ENCODE measurements around the gene ZNF423. TPM values are rescaled to one million over a fixed set of nuclear protein-coding genes. Genes with fewer than 3 reads are reported as not detected.
"Not testable (repeated sequence)": the region's sequence is repeated elsewhere in the genome, so short reads cannot be mapped to it uniquely, and the experiment has no call there.

ZNF423 gene
- total RNA-seq, 2 donors from 2014 or later, result 12.3 to 29.3 TPM

DNA sequence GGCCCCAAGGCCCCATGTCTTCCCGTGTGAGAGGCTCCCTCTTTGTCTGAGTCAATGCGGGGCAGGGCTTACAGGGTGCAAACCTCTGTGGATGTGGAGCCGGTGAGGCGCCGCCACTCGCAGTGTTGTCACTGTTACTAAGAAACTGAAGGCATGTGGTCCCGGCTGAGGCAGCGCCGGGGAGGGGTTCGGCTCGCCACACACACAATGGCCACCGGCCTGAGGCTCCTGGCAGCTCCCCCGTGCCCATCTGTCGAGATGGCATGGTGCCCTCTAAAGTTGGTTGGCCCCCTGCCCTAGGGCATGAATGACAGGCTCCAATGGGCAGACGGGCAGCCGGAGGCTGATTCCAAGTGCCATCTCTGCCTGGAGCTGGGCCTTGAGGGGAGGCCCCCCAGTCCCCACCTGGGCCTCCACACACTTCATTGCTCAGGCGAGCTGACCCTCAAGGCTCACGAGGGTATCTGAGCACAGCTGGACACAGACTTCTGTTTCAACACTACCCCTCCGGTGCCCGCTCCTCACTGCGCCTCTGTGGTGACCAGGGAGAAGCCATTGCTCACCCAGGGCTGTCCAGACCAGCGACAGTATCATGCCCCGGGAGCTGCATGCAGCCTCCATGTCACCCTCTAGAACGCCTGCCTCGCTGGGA lies 345.1 kb downstream of the ZNF423 start:
- intact Hi-C loops (cut with DNase I), result no loop called here
- DNase-seq (ENCODE audit: low spot score), result no peak

DNA sequence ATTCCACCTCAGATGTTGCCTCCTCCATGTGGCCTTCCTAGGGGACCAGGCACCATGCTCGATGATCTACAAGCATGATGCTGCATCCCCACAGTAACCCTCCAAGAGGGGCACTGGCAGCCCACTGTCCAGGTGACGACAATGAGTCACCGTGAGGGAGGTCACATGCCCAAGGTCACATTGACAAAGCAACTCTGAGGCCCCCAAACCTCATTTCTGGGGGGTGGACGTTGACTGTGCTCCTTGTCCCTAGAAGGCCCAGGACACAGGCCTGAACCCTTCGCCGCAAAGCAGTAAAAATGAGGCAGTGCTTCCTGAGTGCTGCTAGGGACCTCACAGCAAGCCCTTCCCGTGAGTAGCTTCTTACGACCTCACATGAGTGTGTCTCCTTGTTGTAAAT lies 345.8 kb downstream of the ZNF423 start:
- peak; percentile 31 for DNase-seq (ENCODE audit: low spot score)
- intact Hi-C loops (cut with DNase I), result no loop called here

DNA sequence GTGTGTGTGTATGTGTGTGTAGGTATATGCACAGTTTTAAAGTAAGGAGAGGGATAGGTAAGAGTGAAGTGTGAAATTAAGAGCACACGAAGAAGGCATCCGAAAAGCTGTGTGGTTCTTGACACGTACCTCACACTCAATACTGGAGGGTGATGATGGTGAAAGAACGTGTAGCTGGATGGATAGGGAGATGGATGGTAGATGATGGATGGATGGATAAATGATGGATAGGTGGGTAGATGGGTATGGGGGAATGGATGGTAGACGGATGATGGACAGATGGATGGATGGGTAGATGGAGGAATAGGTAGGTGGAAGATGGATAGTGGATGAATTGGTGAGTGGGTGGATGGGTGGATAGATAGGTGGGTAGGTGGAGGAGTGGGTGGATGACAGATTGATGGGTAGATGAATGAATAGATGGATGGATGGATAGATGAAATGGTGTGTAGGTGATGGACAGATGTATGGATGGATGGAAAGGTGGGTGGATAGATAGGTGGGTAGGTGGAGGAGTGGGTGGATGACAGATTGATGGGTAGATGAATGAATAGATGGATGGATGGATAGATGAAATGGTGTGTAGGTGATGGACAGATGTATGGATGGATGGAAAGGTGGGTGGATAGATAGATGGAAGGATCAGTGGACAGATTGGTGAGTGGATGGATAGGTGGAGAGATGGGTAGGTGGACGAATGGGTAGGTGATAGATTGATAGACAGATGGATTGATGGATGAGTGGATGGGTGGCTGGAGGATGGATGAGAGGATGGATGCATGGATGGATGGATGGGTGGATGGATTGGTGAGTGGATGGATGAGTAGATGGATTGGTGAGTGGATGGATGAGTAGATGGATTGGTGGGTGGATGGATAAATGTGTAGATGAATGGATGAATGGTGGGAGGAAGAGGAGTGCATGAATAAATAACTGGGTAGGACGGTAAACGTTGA lies 349.6 kb downstream of the ZNF423 start:
- intact Hi-C loops (cut with DNase I), result not testable (repeated sequence)

DNA sequence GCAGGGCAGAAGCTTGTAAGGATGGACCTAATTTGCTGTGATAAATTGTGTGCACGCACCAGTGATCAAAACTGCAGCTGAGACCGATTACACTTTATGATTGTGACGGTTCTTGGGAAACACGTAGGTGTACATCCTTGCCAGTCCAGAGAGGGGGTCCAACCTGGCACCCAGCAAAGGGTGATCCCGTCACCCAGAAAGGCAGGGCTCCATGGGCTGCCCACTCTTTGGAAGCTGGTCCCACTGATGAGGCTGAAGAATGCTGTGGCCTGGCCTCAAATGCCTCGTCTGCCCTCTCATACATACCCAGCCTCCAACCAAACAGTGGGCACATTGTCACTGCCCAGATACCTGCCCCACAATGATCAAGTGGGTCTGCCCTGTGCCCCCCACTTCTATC lies 350.4 kb downstream of the ZNF423 start:
- peak; percentile 41 for DNase-seq (ENCODE audit: low spot score)
- intact Hi-C loops (cut with DNase I), result no loop called here

More for the DNA sequence above, 349.6 kb downstream of the ZNF423 start:
- not testable (repeated sequence) for DNase-seq (ENCODE audit: low spot score)

DNA sequence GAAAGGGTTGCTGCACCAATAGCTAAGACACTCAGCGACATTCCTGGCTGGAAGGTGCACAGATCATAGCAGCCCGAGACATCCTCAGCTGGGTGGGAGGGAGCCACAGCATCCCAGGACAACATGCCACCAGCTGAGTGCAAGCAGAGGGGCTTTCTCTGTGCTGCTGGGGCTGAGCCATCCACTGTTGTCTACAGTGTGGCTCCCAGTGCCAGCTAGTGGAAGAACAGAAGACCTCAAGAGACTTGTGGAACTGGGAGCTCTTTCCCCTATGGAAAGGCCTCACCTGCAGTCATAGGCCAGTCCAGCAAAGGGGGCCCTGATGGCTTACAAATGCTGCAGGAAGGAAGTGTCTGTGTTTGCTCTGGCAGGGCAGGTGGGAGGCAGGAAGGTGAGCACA lies 351.3 kb downstream of the ZNF423 start:
- DNase-seq (ENCODE audit: low spot score), result peak; percentile 31
- intact Hi-C loops (cut with DNase I), result no loop called here

DNA sequence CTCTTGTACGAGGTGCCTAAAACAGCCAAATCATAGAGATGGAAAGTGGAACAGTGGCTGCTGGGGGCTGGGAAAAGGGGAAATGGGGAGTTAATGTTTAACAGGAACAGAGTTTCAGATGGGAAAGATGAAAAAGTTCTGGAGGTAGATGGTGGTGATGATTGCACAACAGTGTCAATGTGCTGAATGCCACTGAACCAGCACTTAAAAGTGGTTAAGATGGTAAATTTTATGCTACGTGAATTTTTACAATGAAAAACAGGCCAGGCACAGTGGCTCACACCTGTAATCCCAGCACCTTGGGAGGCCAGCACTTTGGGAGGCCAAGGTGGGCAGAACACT lies 351.9 kb downstream of the ZNF423 start:
- intact Hi-C loops (cut with DNase I), result no loop called here
- DNase-seq (ENCODE audit: low spot score), result no peak

DNA sequence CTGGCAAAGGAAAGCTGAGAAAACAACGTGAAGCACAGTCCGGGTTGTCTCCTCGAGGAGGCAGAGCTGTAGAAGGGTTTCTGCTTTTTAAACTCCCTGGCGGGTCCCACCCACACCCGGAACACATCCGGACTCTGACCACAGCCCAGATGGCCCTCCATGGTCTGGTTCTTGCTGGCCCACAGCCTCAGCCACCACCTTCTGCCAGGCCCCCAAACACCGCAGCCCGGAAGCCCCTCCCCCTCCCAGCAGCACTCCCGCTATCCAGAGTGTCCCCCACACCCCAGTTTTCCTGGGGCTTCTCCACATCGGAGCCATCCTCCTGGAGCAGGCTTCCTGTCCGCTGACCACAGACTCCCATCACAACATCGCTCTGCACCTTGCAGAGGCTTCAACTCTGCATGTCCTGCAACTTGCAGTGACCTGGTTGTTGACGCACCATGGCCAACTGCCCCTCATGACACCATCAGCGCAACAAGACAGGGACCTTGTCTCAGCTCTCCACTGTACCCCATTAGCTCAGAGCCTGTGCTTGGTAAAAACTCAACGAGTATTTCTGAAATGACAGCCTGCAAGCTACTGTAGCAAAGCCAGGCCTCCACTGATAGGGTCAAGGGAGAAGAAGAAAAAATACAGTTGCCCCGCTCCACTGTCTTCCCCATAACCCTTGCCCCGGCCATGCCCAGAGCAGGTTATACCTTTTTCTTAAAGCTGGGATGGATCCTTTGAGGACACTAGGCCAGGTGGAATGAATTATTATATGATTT lies 352.5 kb downstream of the ZNF423 start:
- DNase-seq (ENCODE audit: low spot score), result peak; percentile 66
- intact Hi-C loops (cut with DNase I), result no loop called here

DNA sequence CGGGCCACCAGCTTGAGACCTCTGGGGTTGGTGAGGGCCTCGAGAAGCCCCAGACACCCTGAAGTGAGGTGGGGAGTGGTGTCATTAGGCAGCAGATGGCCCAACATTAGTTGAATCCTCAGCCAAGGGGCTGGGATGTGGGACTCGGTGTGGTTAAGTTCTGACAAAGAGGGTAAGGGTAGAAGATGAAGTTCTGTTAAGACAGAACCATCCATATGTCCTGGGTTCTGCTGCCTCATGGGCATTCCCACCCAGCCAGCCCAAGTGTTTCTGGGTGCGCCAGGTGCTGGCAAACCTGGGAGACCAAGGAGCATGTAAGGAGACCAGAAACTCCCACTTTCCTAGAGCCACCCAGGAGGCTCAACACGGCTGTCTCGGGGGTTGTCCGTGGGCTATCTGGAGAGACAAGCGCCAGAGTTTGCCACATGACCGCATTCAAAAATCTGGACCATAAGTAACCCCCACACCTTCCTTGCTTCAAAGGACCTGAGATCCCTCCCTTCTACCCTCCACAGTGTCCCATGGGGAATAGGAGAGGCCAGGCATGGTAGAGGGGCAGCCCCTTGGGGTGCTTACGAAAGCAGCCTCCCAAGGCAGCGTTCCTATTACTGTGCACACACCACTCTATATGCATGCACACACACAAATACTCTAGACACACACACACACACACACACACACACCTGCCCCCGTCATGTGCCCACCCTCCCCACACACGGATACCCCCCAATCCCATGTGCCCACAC lies 353.6 kb downstream of the ZNF423 start:
- intact Hi-C loops (cut with DNase I), result no loop called here
- DNase-seq (ENCODE audit: low spot score), result peak; percentile 30

DNA sequence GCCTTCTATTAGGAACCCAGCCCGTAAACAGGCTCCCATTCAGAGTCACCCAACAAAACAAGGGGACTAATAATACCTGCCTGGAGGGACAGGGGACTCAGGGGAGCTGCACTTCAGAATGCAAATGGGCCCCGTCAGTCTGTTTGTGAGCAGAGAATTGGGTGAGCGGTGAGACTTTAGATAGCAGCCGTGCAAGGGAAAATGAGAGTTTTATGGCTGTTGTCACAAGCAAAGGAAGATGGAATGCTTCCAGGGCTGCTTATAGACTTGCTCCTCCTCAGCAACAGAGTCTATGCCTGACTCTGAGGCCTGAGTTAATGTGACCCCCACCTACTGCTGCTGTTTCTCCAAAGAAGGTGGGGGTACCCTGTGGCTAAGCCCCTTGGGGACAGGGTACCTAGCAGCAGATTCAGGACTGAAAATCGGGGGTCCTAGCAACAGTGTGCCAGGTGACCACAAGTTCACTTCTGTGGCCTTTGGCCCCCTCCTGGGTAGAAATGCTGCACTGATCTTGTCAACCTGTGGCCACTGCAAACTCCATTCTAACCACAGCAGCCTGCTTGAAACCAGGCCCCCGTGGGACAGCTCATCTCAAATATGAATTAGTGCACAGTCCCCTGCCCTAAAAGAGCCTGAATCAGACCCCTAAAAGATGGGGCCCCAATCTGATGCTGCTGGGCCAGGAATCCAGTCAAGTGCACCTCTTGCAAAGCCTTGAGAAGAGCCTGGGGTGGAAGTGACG lies 355.9 kb downstream of the ZNF423 start:
- intact Hi-C loops (cut with DNase I), result loop anchor here (10.0 kb wide), 2 partner anchors 95 to 355 kb away; partner anchors contain the start of gene ZNF423 (in 1 of the 2)
- no peak for DNase-seq (ENCODE audit: low spot score)

DNA sequence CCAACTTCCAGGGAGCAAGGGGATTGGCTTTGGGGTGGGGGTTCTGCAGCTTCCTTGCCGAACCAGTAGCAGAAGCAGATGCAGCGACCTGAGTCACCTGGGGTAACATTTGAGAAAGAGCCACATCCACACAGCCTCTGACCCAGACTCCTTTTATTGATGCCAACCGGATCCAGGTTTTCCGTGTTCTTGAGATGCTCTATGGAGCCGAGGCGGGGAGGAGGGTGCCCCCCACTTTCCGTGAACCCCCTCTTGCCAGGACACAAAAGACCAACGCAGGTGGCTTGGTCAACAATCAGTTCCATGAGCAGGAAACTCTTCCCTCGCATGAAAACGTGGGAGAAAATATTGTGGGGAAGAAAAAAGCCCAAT lies 356.5 kb downstream of the ZNF423 start:
- intact Hi-C loops (cut with DNase I), result loop anchor here (10.0 kb wide), 2 partner anchors 95 to 355 kb away; partner anchors contain the start of gene ZNF423 (in 1 of the 2)
- DNase-seq (ENCODE audit: low spot score), result no peak

DNA sequence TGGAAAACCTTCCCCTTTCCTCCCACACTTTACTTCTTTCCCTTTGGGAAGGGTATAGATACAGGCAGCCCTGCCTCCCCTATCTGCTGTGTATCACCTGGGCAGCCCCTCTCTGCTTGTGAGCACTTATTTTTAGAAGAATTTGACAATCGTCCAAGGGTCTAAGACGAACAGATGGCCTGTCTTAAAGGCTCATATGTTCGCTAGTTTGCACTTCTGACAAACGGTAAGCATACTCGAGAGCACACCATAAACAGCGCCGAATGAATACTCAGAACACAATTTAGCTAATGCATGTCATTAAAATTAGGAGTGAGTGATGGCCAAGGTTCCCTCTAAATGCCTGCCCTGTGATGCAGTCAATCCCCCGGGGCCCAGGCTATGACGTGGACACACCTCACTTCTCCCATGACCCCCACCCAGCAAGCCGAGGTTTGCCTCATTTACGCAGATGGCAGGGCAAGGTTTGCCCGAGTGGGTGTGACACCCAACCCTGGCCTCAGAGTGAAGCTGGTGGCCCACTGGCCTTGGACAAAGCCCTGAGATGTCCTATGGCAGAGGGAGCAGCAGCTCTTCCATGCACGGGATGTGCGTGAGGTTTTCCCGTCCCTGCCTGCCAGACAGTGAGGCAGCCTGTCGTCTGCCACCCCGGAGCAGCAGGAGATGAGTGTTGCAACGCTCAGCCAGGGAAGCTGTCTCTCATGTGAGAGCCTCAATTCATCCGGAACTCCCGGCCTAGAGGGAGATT lies 357.1 kb downstream of the ZNF423 start:
- peak; percentile 62 for DNase-seq (ENCODE audit: low spot score)
- intact Hi-C loops (cut with DNase I), result loop anchor here (10.0 kb wide), 2 partner anchors 96 to 356 kb away; partner anchors contain the start of gene ZNF423 (in 1 of the 2)

DNA sequence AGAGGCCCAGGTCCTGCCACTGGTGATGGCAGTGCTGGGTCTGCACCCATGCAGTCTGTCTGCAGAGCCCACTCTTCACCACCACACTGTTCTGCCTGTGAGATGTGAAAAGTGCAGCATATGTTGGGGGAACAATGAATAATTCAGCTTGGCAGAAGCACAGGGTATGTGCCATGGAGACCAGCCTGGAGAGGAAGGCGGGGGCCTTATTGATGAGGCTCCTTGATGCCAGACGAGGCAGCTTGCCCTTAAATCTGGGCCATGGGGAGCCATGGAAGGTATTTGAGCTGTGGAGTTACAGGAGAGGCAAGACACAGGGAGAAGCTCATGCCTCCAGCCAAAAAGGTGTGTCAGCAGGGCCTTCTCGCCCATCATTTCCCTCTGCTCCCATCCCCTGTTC lies 357.6 kb downstream of the ZNF423 start:
- intact Hi-C loops (cut with DNase I), result loop anchor here (10.0 kb wide), 2 partner anchors 97 to 357 kb away; partner anchors contain the start of gene ZNF423 (in 1 of the 2)
- DNase-seq (ENCODE audit: low spot score), result peak; percentile 22

DNA sequence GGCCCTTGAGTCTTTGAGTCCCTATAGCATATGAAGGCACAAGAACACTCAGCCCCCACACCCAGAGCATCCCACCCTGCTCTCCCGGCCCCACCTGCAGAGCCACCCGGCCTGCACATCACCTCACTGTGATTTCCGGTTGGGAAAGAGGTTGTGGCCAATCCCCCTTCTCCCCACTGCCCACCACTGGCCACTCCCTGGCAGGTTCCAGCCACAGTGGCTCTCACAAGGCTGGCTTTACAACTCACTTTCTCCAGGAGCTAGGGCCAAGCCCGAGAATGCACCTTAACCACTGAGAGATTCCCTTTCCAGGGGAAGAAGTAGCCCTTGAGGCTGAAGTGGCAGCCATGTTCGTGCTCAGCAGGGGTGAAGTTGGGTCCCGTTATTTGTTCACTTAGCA lies 358.4 kb downstream of the ZNF423 start:
- peak; percentile 38 for DNase-seq (ENCODE audit: low spot score)
- intact Hi-C loops (cut with DNase I), result loop anchor here (10.0 kb wide), 2 partner anchors 97 to 357 kb away; partner anchors contain the start of gene ZNF423 (in 1 of the 2)

DNA sequence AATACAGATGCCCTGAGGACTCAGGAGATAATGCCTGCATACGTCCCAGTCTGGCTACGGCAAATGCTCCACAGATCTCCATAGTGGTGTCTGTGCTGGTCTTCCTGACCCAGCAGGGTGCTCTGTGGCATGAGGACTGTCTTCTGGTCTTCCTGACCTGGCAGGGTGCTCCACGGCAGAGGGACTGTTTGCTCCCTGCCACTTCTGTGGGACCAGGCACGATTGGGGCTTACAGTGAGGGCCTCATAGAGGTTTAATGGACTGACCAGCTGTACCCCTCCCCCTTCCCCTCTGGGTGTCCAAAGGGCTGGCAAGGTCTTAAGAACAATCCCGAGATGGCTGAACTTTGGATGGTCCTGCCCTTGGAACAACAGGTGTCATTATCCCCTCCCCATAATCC lies 359.3 kb downstream of the ZNF423 start:
- intact Hi-C loops (cut with DNase I), result loop anchor here (10.0 kb wide), 2 partner anchors 98 to 358 kb away; partner anchors contain the start of gene ZNF423 (in 1 of the 2)
- peak; percentile 69 for DNase-seq (ENCODE audit: low spot score)

DNA sequence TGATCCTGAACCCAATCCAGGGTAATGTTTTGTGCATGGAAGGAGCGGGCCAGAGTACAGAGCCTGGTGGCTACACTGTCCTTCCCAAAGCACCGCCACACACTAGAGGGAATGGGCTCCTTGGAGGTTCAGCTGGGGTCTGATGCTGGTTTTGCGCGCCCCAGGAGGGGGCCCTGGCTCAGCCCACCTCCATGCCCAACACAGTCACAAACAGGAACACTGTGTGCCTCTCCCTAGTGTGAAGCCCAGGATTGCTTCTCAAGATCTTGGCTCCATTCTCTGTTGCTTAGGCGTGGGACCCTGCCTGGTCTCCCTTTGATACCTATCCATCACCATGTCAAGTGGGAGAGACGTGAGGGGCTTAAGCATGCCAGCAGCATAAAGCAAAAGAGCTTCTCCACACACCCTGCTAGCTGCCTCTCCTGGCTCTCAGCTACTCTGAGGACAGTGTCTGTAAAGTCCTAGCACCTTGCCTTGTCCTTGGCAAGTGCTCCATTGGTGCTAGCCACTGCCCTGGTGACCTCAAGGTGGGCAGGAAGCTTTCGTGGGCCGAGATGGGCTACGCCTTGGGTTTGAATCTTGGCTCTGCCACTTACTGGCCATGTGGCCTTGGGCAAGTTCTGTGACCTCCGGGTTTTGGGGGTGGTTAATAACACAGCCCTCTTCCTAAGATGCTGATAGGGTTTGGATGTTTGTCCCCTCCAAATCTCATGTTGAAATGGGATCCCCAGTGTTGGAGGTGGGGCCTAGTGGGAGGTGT lies 360.1 kb downstream of the ZNF423 start:
- intact Hi-C loops (cut with DNase I), result loop anchor here (10.0 kb wide), 2 partner anchors 99 to 359 kb away; partner anchors contain the start of gene ZNF423 (in 1 of the 2)
- peak; percentile 62 for DNase-seq (ENCODE audit: low spot score)

DNA sequence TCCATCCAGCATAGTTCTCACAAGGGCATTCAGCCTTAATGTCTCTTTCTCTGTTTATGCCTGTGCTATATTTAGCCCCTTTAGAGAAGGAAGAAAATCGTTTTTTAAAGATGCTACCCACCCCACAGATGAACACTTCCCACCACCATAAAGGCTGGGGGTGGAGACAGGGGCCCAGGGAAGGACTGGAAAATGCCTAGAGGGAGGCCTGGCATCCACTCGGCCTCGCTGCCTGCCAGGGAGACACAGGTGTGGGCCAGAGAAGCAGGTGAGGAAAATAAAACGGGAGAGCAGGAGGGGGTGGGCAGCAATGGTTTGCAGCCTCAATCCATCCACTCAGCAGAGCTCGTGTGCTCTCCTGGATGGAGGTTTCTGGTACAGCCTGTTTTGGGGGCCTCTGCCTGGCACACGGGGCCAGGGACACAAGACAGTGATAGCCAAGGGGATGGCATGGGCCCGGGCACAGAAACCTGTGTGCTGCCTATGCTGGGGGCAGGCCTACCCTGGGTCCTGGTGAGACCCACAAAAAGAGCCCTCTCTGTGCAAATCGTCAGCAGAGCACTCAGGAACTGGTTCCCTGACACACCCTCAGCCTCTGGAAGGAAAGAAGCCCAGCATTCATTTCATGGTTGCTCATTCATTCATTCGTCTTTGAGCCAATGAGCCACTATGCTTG lies 360.9 kb downstream of the ZNF423 start:
- DNase-seq (ENCODE audit: low spot score), result peak; percentile 42
- intact Hi-C loops (cut with DNase I), result loop anchor here (5.0 to 10.0 kb wide), 3 partner anchors 100 to 362 kb away; partner anchors contain the start of gene ZNF423 (in 2 of the 2)

All from posterior vena cava (tissue), 2 donors.